Activated B cell treated with CpG ODN at 0.5 μM for 24 hours (primary cell): Measurements from ENCODE around the gene RAD9A. TPM values are rescaled to one million over a fixed set of nuclear protein-coding genes. Genes with fewer than 3 reads are reported as not detected.

Experiments used
- ATAC-seq: fragments of 200-7000 bp; cut with Tn5 transposase; one replicate; pipeline ENCODE4 v1.10.0; 2021; ENCODE audit warnings: low read depth, mild to moderate bottlenecking, moderate library complexity
- CTCF ChIA-PET: fragments of 350-600 bp; sonication (Branson Sonifier 250); formaldehyde crosslinking; loops from one replicate; lab custom pipeline; 2021; ENCODE audit warnings: antibody characterized with exemption; lab: Charles Lee
- POLR2A ChIA-PET: fragments of 350-600 bp; sonication (Branson Sonifier 250); formaldehyde crosslinking; loops from one replicate; lab custom pipeline; 2021; ENCODE audit warnings: antibody characterized with exemption; lab: Charles Lee
- DNase-seq: peaks from one replicate; pipeline ENCODE4 v3.0.0; 2022
- H3K27ac Mint-ChIP-seq: one replicate; pipeline ENCODE4 v1.8.0; 2020; ENCODE audit warnings: mixed read lengths
- H3K27me3 Mint-ChIP-seq: one replicate; pipeline ENCODE4 v1.8.0; 2021; ENCODE audit warnings: mixed read lengths
- H3K36me3 Mint-ChIP-seq: one replicate; pipeline ENCODE4 v1.8.0; 2021; ENCODE audit warnings: low read depth, mixed read lengths
- H3K4me1 Mint-ChIP-seq: one replicate; pipeline ENCODE4 v1.8.0; 2021; ENCODE audit warnings: mixed read lengths
- H3K4me3 Mint-ChIP-seq: one replicate; pipeline ENCODE4 v1.8.0; 2020; ENCODE audit warnings: mild to moderate bottlenecking, mixed read lengths
- H3K9me3 Mint-ChIP-seq: one replicate; pipeline ENCODE4 v1.8.0; 2020; ENCODE audit warnings: mixed read lengths
- CTCF ChIP-seq: fragments of 200-600 bp; IDR thresholded peaks from one replicate; pipeline ENCODE4 v1.8.0; 2022; ENCODE audit warnings: antibody characterized with exemption, mild to moderate bottlenecking
- intact Hi-C: fragments of 100-400 bp; cut with micrococcal nuclease; formaldehyde crosslinking; loops from one replicate; pipeline ENCODE4 v1.15.1; 2024
- total RNA-seq: library from RNA; stranded (reverse); gene quantifications from 2 replicates; pipeline ENCODE4 v1.2.3, GENCODE V29; 2022

RAD9A gene
- total RNA-seq, 1 donor from 2014 or later, result 35.2 TPM

DNA sequence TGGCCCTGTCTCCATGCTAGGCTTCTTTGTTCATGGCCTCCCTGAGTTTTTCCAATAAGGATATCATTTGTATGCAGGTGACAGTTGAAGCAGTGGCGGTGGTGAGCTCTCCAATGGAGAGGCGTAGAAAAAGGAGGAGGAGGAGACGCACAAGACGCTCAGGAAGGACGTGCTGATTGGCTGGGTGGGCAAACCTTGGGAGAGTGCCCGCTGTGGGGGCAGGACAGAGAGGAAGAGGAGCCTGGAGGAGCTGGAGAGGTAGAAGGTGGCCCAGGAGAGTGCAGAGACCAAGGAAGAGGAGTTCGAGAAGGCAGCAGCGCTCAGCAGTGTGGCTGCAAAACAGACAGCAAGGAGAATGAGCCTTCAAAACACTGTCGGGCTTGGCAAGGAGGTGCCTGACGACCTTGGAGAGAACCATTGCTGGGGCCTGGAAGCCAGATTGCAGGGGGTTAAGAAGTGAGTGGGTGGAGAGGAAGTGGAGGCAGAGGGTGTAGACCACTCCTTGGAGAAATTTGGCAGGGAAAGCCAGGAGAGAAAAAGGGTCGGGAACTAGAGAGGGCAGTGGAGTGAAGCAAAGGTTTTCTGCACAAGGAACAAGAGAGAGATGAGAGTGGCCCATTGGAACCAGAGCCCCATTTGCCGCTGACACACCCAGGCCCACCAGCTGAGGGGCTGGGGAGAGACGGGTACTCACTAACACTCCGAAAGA is 25.9 kb upstream of the RAD9A start:
- intact Hi-C loops, result no loop called here
- Mint-ChIP-seq H3K36me3 (peaks cover 60% of the 10 kb centered on the region), H3K27ac (peak overlapping the region; percentile 51), H3K4me3 (peak overlapping the region; percentile 30), H3K4me1 (peaks cover 90% of the 10 kb centered on the region), H3K9me3 (no peaks in the 10 kb centered on the region), H3K27me3 (no peaks in the 10 kb centered on the region)
- ChIA-PET CTCF (interaction anchor here (1.4 to 22.6 kb wide), 2 partner anchors 8 to 13 kb away, joined by 6 to 735 read pairs; partner anchors contain the start of genes CLCF1 and POLD4), POLR2A (interaction anchor here (26.3 to 26.4 kb wide), 2 partner anchors 4 to 11 kb away, joined by 1307 read pairs; partner anchors contain the start of genes CLCF1 and POLD4)
- TF ChIP-seq CTCF, result no peak
- no peak for DNase-seq
- ATAC-seq, result no peak

DNA sequence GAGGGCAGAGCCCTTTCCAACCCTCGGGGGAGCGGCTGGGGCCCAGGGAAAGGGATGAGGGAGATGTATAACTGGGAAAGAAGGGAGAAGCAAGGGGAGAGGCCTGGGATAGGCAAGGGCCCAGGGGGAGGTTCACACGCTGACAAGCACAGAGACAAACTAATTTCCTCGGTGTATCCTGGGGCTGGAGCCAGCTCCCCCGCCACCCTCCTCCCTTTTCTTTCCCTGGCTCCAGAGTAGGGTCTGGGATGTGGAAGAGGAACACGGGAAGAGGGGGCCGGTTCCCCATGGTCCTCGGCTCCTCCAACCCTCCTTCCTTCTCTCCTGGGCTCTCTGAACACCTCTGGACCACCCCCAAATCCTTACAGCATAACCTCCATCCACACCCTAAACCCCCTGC is 25.2 kb upstream of the RAD9A start:
- no peak for TF ChIP-seq CTCF
- no peaks in the 10 kb centered on the region for H3K27me3 Mint-ChIP-seq
- CTCF ChIA-PET, result interaction anchor here (0.9 to 22.6 kb wide), 2 partner anchors 13 to 35 kb away, joined by 4 to 735 read pairs; partner anchors contain the start of genes POLD4 and PPP1CA
- peak overlapping the region; percentile 51 for H3K27ac Mint-ChIP-seq
- POLR2A ChIA-PET, result interaction anchor here (26.3 to 26.4 kb wide), 2 partner anchors 5 to 10 kb away, joined by 1307 read pairs; partner anchors contain the start of genes CLCF1 and POLD4
- no peak overlapping the region for H3K4me3 Mint-ChIP-seq
- DNase-seq, result no peak
- intact Hi-C loops, result no loop called here
- peaks cover 91% of the 10 kb centered on the region for H3K4me1 Mint-ChIP-seq
- no peak for ATAC-seq
- no peaks in the 10 kb centered on the region for H3K9me3 Mint-ChIP-seq
- H3K36me3 Mint-ChIP-seq, result peaks cover 65% of the 10 kb centered on the region

- no peaks in the 10 kb centered on the region for H3K9me3 Mint-ChIP-seq
- ATAC-seq (peak; percentile 9), DNase-seq (no peak)
- H3K27me3 Mint-ChIP-seq, result no peaks in the 10 kb centered on the region
- no peak for TF ChIP-seq CTCF
- peak overlapping the region; percentile 82 for H3K27ac Mint-ChIP-seq
- ChIA-PET POLR2A (interaction anchor here (0.6 to 26.4 kb wide), 5 partner anchors 6 to 46 kb away, joined by 3 to 1307 read pairs (median 8); partner anchors contain the start of genes CLCF1 and POLD4), CTCF (interaction anchor here (0.9 to 22.6 kb wide), 3 partner anchors 10 to 35 kb away, joined by 4 to 735 read pairs (median 4); partner anchors contain the start of genes POLD4 and PPP1CA)
- peak overlapping the region; percentile 77 for H3K4me3 Mint-ChIP-seq
- H3K4me1 Mint-ChIP-seq, result peaks cover 89% of the 10 kb centered on the region
- intact Hi-C loops, result no loop called here
- peaks cover 67% of the 10 kb centered on the region for H3K36me3 Mint-ChIP-seq
Observed at GRCh38 chr11:67366961-67367760, 24.6 kb upstream of the RAD9A start.

GRCh38 chr11:67367761-67368227 is 24.0 kb upstream of the RAD9A start:
- peak overlapping the region; percentile 77 for H3K4me3 Mint-ChIP-seq
- POLR2A ChIA-PET, result interaction anchor here (0.7 to 26.4 kb wide), 4 partner anchors 6 to 46 kb away, joined by 3 to 1307 read pairs (median 655); partner anchors contain the start of genes CLCF1 and POLD4

More at GRCh38 chr11:67367761-67368227, 24.0 kb upstream of the RAD9A start:
- CTCF ChIA-PET, result interaction anchor here (1.4 to 22.6 kb wide), 2 partner anchors 9 to 14 kb away, joined by 4 to 735 read pairs; partner anchors contain the start of gene POLD4
- H3K36me3 Mint-ChIP-seq, result peaks cover 61% of the 10 kb centered on the region
- no peak for TF ChIP-seq CTCF
- H3K4me1 Mint-ChIP-seq, result peaks cover 84% of the 10 kb centered on the region
- DNase-seq (no peak), ATAC-seq (no peak)
- no peaks in the 10 kb centered on the region for H3K27me3 Mint-ChIP-seq
- no peaks in the 10 kb centered on the region for H3K9me3 Mint-ChIP-seq
- peak overlapping the region; percentile 82 for H3K27ac Mint-ChIP-seq
- intact Hi-C loops, result no loop called here
